Measurements from ENCODE around the gene STARD3. TPM values are rescaled to one million over a fixed set of nuclear protein-coding genes. Genes with fewer than 3 reads are reported as not detected.

STARD3 gene
- total RNA-seq, 1 donor from 2014 or later = 87.6 TPM

GRCh38 chr17:39687546-39688474, 50.9 kb downstream of the STARD3 start, which contains the start of gene PGAP3:
Gene PGAP3, minus strand, starts transcription at chr17:39688057. Its CDS starts 43 bp downstream, at chr17:39688014.
- Histone ChIP-seq H3K4me3 (peak within 1 kb of the TSS; percentile 50 to 79), H3K4me1 (peaks cover 0 to 13% of the 10 kb centered on the region in 2 donors), H3K27me3 (no peaks in the 10 kb centered on the region), H3K9me3 (no peaks in the 10 kb centered on the region), H3K36me3 (peaks cover 10 to 18% of the 10 kb centered on the region in 2 donors), H3K27ac (peak within 1 kb of the TSS; percentile 92 to 95)
- intact Hi-C loops (cut with DNase I) = loop anchor here (1.0 kb wide), 4 partner anchors 10 to 66 kb away; partner anchors contain the start of genes ERBB2 and MIEN1
- DNase-seq (ENCODE audit: low spot score in 2 of 2) = peak; percentile 60 to 93
- no peak for TF ChIP-seq CTCF (IDR thresholded peaks at IDR 0.05)

DNA sequence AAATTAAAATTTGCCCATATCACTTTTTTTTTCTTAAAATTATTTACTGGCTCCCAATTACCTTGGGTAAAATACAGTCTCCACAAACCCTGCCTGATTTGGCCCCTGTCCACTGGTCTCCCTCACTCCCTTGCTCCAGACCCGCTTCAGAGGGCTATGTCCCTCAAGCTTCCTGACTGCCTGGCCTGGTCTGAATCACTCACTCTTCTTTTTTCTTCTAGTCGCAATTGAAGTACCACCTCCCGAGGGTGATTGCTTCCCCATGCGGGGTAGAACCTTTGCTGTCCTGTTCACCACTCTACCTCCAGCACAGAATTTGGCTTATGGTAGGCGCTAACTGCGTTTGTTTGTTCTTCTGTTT, 51.5 kb downstream of the STARD3 start:
- Histone ChIP-seq H3K27me3 (no peaks in the 10 kb centered on the region), H3K4me1 (peaks cover 0 to 13% of the 10 kb centered on the region in 2 donors), H3K27ac (peak overlapping the region; percentile 92 to 95), H3K36me3 (peaks cover 9 to 12% of the 10 kb centered on the region in 2 donors), H3K4me3 (peak overlapping the region; percentile 50 to 79), H3K9me3 (no peaks in the 10 kb centered on the region)
- intact Hi-C loops (cut with DNase I) = loop anchor here (1.0 kb wide), 3 partner anchors 10 to 66 kb away; partner anchors contain the start of gene ERBB2
- no peak for TF ChIP-seq CTCF (IDR thresholded peaks at IDR 0.05)
- no peak for DNase-seq (ENCODE audit: low spot score in 2 of 2)

GRCh38 chr17:39688945-39689344, 52.0 kb downstream of the STARD3 start:
- Histone ChIP-seq H3K9me3 (no peaks in the 10 kb centered on the region), H3K4me3 (peak overlapping the region; percentile 50 to 79), H3K27ac (peak overlapping the region in 1 of 2 donors; percentile 92), H3K4me1 (peaks cover 0 to 13% of the 10 kb centered on the region in 2 donors), H3K36me3 (peaks cover 6 to 9% of the 10 kb centered on the region in 2 donors), H3K27me3 (no peaks in the 10 kb centered on the region)
- intact Hi-C loops (cut with DNase I) = loop anchor here (1.0 kb wide), 3 partner anchors 11 to 65 kb away; partner anchors contain the start of gene ERBB2
- DNase-seq (ENCODE audit: low spot score in 2 of 2) = no peak
- no peak for TF ChIP-seq CTCF (IDR thresholded peaks at IDR 0.05)

- intact Hi-C loops (cut with DNase I) = no loop called here
- Histone ChIP-seq H3K27ac (no peak overlapping the region), H3K9me3 (no peaks in the 10 kb centered on the region), H3K4me1 (peaks cover 0 to 5% of the 10 kb centered on the region in 2 donors), H3K27me3 (no peaks in the 10 kb centered on the region), H3K36me3 (no peaks in the 10 kb centered on the region), H3K4me3 (no peak overlapping the region)
- no peak for TF ChIP-seq CTCF (IDR thresholded peaks at IDR 0.05)
- DNase-seq (ENCODE audit: low spot score in 2 of 2) = no peak
These were observed 57.6 kb downstream of the STARD3 start for GRCh38 chr17:39694593-39694992.

DNA sequence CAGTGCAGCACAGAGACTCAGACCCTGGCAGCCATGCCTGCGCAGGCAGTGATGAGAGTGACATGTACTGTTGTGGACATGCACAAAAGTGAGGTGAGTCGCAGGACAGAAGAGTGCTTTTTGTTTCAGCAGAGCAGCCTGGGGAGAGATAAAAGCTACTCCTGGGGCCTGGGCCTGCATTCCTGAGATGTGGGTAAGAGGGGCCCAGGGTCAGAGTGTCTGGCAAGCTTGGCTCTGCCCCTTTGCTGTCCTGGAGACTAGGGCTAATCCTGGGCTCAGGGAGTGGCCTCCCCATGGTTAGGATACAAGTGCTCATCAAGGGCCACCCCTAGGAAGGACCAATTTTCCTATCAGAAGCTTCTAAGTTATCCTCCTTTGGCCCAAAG, 58.1 kb downstream of the STARD3 start:
- intact Hi-C loops (cut with DNase I) = no loop called here
- no peak for DNase-seq (ENCODE audit: low spot score in 2 of 2)

More for the DNA sequence above, 58.1 kb downstream of the STARD3 start:
- Histone ChIP-seq H3K27ac (no peak overlapping the region), H3K36me3 (no peaks in the 10 kb centered on the region), H3K27me3 (no peaks in the 10 kb centered on the region), H3K4me1 (peaks cover 0 to 5% of the 10 kb centered on the region in 2 donors), H3K4me3 (no peak overlapping the region), H3K9me3 (no peaks in the 10 kb centered on the region)
- TF ChIP-seq CTCF (IDR thresholded peaks at IDR 0.05) = no peak

Measured in ascending aorta (tissue), 2 donors.